GM19452 (cell line): ENCODE measurements around the gene ARHGAP29.

Experiments
- ATAC-seq: cut with Tn5 transposase; IDR thresholded peaks from one replicate; pipeline ENCODE4 v1.9.1; 2021; ENCODE audit not compliant: unreplicated experiment

The ARHGAP29 gene, protein sequence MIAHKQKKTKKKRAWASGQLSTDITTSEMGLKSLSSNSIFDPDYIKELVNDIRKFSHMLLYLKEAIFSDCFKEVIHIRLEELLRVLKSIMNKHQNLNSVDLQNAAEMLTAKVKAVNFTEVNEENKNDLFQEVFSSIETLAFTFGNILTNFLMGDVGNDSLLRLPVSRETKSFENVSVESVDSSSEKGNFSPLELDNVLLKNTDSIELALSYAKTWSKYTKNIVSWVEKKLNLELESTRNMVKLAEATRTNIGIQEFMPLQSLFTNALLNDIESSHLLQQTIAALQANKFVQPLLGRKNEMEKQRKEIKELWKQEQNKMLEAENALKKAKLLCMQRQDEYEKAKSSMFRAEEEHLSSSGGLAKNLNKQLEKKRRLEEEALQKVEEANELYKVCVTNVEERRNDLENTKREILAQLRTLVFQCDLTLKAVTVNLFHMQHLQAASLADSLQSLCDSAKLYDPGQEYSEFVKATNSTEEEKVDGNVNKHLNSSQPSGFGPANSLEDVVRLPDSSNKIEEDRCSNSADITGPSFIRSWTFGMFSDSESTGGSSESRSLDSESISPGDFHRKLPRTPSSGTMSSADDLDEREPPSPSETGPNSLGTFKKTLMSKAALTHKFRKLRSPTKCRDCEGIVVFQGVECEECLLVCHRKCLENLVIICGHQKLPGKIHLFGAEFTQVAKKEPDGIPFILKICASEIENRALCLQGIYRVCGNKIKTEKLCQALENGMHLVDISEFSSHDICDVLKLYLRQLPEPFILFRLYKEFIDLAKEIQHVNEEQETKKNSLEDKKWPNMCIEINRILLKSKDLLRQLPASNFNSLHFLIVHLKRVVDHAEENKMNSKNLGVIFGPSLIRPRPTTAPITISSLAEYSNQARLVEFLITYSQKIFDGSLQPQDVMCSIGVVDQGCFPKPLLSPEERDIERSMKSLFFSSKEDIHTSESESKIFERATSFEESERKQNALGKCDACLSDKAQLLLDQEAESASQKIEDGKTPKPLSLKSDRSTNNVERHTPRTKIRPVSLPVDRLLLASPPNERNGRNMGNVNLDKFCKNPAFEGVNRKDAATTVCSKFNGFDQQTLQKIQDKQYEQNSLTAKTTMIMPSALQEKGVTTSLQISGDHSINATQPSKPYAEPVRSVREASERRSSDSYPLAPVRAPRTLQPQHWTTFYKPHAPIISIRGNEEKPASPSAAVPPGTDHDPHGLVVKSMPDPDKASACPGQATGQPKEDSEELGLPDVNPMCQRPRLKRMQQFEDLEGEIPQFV

GRCh38 chr1:94237291-94238226 is at the start of gene ARHGAP29:
Gene ARHGAP29 (minus strand): TSS chr1:94237584. CDS start chr1:94231611, 5,973 bp downstream.
- peak; percentile 73 for ATAC-seq

DNA sequence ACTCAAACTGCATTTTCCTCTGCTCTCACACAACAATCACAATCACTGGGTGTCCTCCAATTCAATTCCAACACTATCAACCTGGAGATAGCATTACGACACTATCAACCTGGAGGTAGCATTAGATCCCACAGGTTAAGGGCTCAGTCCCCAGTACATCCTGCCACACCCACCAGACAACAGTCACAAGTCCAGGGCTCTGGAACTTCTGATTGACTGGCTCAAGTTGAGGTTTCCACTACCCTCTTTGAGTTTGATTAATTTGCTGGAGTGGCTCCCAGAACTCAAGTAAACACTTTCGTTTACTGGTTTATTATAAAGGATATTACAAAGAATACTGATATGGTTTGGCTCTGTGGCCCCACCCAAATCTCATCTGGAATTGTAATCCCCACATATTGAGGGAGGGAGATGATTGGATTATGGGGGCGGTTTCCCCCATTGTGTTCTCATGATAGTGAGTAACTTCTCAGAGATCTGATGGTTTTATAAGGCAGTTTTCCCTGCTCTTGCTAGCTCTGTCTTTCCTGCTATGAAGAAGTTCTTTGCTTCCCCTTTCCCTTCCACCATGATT is 49.6 kb upstream of the ARHGAP29 start:
- ATAC-seq: no peak

GRCh38 chr1:94285031-94285654 is 47.8 kb upstream of the ARHGAP29 start:
- no peak for ATAC-seq

- peak; percentile 76 for ATAC-seq
Observed at GRCh38 chr1:94284476-94284875, 47.1 kb upstream of the ARHGAP29 start.

DNA sequence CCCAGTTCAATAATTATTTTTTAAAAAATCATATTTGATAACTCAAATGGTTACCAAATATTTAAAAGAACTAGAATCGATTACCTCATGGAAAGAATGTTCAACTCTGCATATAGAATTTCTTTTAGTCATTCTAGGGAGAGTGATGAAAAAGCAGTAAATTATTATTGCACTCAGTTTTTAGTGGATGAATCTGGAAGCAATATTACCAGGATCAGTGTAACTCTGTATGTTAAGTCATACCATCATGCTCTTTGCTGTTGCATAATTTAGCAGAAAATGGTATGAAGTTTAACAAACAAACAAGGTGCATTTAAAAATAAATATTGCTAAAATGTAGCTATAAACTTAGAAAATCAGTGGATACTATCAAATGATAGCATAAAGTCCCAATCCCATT is 46.1 kb upstream of the ARHGAP29 start:
- ATAC-seq: no peak

GRCh38 chr1:94282143-94282711 is 44.8 kb upstream of the ARHGAP29 start:
- no peak for ATAC-seq

- ATAC-seq: no peak
Observed at GRCh38 chr1:94281361-94282142, 44.2 kb upstream of the ARHGAP29 start.

GRCh38 chr1:94280541-94280940 is 43.2 kb upstream of the ARHGAP29 start:
- no peak for ATAC-seq

- ATAC-seq: no peak
Observed at GRCh38 chr1:94279462-94279861, 42.1 kb upstream of the ARHGAP29 start.

GRCh38 chr1:94279038-94279437 is 41.7 kb upstream of the ARHGAP29 start:
- no peak for ATAC-seq

DNA sequence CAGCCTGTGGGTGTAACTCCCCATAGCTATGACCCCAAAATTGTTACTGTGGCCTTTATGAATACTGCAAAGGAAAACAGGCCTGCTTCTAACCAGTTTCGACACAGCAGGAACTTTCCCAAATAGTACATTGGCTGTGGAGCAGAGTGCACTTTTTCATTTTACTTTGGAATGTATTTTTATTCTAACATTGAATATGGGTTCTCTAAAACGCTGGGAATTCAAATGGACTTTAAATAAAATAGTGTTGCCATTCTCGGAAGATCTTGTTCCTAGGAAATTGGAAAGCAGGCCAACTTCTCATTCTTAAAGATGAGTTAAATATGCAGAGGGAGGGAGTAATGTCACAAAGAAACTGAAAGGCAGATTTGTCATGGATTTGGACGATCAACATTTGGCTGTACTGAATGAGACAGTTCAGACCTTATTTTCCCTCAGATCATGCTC is 39.6 kb upstream of the ARHGAP29 start:
- no peak for ATAC-seq

DNA sequence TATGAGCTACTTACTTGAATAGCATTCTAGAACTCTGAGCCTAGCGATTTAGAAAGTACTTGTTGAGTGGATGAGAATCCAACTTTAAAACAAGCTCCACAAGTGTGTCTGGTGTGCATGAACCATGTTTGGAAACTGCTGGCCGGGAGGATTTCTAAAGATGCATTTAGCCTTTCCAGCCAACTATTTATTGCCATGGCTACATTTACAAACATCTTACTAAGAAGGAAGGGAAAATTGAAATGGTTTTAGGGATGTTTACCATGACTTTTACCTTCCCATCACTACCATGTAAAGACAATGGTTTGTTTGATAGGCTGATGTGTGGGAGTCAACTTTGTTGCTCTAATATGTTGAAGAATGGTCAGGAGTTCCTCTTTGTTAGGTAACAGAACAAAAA is 37.7 kb upstream of the ARHGAP29 start:
- no peak for ATAC-seq

GRCh38 chr1:94274561-94274960 is 37.2 kb upstream of the ARHGAP29 start:
- no peak for ATAC-seq

GRCh38 chr1:94273111-94273510 is 35.7 kb upstream of the ARHGAP29 start:
- ATAC-seq: no peak

DNA sequence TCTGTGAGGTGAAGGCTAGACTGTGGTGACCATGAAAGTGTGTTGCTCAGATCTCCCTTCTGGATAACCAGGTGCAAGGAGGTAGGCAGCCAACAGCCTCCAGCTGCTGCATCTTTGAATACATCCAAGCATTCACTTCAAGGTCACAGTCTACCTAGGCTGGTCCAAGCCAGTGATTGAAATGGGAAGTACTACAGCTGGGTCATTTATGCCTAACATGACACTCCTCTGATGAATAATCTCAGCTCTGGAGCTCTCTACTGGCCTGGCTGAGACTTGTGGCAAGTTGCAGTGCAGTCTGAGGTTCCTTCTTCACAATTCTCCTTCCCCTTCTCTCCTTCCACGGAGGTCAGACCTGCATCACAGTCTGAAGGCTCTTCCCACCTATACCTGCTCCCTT is 35.0 kb upstream of the ARHGAP29 start:
- no peak for ATAC-seq

DNA sequence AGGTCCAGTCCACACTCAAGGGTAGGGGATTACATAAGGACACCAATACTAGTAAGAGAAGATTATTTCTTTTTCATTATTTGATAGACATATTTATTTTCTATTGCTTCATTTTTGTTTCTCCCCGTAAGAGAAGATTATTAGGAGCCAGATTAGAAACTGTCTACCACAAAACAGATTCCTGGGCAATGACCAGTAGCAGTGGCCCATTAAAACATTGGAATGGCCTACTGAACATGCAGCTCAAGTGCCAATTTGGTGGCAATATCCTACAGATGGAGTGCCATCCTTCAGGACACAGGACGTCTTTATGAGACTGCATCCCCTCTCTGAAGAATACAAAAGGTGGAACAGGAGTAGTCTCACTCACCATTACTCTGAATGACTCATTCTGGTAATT is 34.0 kb upstream of the ARHGAP29 start:
- ATAC-seq: no peak

- no peak for ATAC-seq
Observed at GRCh38 chr1:94270801-94271203, 33.4 kb upstream of the ARHGAP29 start.

DNA sequence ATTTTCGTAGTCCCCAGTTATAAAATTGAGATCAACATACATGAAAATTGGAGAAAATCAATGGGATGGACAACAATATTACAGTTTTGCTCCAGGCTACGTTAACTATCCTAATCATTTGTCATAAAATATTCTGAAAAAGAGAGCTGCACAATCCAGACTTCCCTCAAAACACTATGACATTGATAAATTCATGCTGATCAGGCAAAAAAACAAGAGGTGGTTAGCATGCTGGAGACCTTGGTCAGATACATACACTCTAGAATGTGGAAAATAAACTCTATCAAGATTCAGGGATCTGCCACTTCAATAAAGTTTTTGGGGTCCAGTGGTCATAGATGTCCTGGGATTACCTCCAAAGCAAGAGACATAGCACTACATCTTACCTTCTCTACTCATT is 32.5 kb upstream of the ARHGAP29 start:
- ATAC-seq: no peak
